Thyroid gland (tissue), 4 donors: Measurements from ENCODE around the gene EFNB3.
A peak's percentile ranks its signal among the peaks of the same experiment; 100 is the strongest.

Source experiments
- POLR2A ChIP-seq, 2 donors: fragments of 450-650 bp; IDR thresholded peaks; one replicate each; pipeline ENCODE4 v1.6.1; 2017; ENCODE audit warnings: antibody characterized with exemption in 2 of 2, mild to moderate bottlenecking in 2 of 2, moderate library complexity in 1 of 2
- TF ChIP-seq, protein P1 (sequence below), 6 experiments: fragments of 200-600 bp in 3 of 6; fragments of 450-650 bp in 3 of 6; sonication (generic) in 3 of 6; IDR thresholded peaks; one replicate each; pipeline ENCODE4 v1.5.1; 2016 to 2019; ENCODE audit warnings: antibody characterized with exemption in 6 of 6, mild to moderate bottlenecking in 2 of 6, inconsistent platforms in 1 of 6, moderate library complexity in 1 of 6

- TF ChIP-seq POLR2A (IDR thresholded peaks at IDR 0.05): peak in 1 of 2 donors; percentile 46
- TF ChIP-seq, protein P1, sequence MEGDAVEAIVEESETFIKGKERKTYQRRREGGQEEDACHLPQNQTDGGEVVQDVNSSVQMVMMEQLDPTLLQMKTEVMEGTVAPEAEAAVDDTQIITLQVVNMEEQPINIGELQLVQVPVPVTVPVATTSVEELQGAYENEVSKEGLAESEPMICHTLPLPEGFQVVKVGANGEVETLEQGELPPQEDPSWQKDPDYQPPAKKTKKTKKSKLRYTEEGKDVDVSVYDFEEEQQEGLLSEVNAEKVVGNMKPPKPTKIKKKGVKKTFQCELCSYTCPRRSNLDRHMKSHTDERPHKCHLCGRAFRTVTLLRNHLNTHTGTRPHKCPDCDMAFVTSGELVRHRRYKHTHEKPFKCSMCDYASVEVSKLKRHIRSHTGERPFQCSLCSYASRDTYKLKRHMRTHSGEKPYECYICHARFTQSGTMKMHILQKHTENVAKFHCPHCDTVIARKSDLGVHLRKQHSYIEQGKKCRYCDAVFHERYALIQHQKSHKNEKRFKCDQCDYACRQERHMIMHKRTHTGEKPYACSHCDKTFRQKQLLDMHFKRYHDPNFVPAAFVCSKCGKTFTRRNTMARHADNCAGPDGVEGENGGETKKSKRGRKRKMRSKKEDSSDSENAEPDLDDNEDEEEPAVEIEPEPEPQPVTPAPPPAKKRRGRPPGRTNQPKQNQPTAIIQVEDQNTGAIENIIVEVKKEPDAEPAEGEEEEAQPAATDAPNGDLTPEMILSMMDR (IDR thresholded peaks at IDR 0.05): peak; percentile 92 to 99 (median 99)
Measured at GRCh38 chr17:7687908-7688807, 16.8 kb upstream of the EFNB3 start, which contains the start of gene WRAP53.
